Stimulated activated CD4-positive, alpha-beta T cell treated with anti-CD3 and anti-CD28 coated beads, Interleukin-12 subunit alpha, Interleukin-12 subunit beta, amount 100 ng/mL, for 4 hours (primary cell): ENCODE data around the gene STBD1.
"Not testable (repeated sequence)": the region's sequence is repeated elsewhere in the genome, so short reads cannot be mapped to it uniquely, and the experiment has no call there.

Source experiments
- DNase-seq: peaks from one replicate; pipeline ENCODE4 v3.0.0-alpha.2; 2020

STBD1 gene

DNA sequence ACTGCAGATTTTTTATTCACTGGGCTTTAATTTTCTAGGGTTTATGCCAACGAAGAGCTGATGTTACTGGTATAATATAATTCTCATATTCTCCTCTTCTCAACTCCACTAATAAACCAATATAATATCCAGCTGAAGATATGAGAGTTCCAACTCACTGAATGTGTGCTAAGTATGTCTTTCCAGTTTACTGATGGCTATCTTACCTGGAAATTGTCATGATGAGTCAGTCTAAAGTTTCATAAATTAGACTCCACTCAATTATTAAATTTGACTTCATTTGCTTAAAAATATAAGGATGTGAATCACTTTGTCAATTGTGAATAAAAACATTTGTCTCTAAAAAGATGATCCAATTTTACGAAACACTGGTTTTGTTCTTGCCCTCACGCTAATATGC lies 28.4 kb downstream of the STBD1 start:
- no peak for DNase-seq

DNA sequence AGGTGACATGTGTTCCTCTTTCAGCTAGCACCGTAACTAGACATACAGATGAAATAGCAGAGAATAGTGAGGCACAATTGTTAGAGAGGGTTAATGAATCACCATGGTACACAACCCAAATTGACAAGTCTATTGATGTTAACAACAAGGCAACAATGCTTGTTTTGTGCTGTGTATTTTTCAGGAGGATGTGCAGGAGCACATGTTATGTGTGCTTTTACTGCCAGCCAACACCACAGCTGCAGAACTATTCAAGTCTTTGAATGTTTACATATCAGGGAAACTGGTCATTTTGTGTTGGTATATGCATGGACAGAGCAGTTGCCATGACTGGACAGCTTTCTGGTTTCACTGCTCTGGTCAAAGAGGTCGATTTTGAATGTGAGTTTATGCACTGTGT lies 32.8 kb downstream of the STBD1 start:
- DNase-seq, result no peak

DNA sequence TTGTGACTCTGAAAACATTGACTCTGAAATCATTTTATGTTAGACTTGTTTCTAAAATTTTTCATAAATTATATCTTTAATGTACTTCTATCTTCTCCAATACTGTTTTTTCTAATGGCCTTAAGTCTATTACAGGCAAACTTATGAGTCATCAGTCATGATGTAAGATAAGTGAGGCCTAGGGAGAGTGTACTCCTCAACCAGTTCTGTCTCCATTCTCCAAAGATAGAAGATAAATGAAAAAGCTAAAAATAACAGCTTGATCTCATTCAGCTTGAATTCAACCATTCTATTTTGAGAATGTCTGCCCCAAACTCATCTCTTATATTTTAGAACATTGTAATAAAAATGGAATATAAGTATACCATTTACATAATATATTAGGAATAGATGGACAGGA lies 34.5 kb downstream of the STBD1 start:
- DNase-seq, result no peak

DNA sequence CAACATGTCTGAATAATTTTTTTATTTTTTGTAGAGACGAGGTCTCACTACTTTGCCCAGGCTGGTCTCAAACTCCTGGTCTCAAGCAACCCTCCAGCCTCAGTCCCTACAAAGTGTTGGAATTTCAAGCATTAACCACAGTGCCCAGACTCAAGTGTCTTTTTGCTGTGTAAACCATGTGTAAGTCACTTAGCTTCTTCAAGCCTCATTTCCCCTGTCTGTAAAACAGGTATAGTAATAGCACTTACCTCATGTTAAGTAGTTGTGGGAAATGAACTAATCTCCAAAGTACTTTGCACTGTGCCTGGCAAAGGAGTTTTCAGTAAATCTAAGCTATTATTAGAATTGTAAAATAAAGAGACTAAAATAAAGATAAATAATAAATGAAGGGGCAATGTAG lies 35.7 kb downstream of the STBD1 start:
- DNase-seq, result no peak

DNA sequence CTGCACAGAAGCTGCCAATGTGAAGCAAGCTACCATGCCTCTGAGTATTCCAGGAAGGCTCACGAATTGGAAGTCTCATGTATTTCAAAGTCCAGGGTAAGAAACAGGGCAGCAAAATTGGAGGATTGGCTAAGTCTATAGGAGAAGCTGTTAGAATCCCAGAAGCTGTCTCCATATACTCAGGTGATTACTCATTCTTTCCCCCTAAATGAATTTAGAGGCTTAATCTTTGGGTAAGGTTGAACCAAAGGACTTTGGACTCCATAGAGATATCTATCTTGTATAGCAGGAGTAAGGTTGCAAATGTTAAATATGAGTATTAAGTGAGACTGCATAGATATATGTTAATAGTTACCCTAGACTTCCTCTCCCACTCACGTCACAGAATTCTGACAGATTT lies 36.3 kb downstream of the STBD1 start:
- DNase-seq, result no peak

DNA sequence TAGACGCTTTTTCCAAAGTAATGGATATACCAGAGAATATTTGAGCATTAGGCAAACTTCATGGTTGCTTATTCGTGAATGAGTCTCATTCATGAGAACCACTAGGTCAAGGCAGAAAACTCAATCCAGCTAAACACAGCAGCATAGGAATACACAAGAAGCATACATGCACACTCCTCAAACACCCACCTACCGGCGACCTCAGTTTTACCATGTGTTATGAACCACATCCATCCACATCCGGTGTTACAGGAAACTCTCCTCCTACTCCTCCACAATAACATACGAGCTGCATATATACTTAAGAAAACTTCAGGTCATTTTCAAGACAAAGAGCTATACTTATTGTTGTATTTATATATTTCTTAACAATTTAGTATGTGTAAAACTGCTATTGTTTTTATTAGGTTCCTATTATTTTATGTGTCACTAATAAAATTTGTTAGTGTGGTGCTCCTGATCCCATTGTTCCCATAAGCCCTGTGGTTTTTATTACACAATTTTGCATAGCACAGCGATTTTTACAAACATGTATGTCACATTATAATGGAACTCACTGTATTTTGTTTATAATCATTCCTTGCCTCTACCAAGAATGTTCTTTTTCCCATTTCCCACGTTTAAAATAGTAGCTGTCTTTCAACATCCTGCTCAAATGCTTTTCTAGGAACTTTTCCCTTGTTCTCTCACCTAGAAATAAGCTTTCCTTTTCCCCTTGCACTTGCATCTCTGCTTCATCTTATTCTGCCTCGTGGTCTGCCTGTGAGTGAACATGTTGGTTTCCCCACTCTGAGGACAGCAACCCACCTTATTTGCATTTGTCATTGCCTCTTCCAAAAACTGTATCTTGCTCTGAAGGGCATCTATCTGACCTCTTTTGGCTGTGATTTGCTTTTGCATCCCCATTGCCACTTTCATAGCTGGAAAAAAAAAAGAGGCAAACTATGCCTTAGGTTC lies 48.3 kb downstream of the STBD1 start:
- DNase-seq, result no peak

DNA sequence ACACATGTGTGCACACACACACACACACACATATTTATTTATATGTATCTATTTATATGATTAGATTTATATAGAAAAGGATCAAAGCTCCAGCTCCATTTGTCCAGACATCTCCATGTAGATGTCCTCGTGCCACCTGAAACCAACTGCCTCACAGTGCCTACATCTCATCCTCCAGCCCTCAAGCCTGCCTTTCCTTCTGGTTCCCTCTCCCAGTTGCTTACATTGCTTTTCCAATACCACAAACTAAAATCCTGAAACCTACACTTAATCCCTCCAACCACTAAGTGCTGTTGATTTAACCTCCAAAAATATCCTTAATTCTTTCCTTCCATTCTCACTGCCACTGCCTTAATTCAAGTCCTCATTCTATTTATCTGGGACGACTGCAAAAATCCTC lies 51.4 kb downstream of the STBD1 start:
- DNase-seq, result no peak

DNA sequence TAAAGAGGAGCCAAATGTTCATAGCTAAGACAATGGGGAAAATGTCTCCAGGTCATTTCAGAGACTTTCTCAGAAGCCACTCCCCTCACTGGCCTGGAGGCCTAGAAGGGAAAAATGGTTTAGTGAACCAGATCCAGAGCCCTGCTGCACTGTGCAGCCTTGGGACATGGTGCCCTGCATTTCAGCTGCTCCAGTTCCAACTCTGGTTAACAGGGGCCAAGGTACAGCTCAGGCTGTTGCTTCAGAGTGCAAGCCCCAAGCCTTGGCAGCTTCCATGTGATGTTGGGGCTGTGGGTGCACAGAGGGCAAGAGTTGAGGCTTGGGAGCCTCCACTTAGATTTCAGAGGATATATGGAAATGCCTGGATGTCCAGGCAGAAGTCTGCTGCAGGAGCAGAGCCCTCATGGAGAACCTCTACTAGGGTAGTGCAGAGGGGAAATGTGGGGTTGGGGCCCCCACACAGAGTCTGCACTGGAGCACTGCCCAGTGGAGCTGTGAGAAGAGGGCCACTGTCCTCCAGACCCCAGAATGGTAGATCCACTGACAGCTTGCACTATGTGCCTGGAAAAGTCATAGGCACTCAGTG lies 53.4 kb downstream of the STBD1 start:
- DNase-seq, result not testable (repeated sequence)
